Inflammatory macrophage (primary cell): ENCODE measurements around the gene SRF.

Experiments
- DNase-seq, 2 donors: peaks; one replicate each; pipeline ENCODE4 v3.0.0-alpha.2; 2020 to 2022

SRF gene

GRCh38 chr6:43219119-43219518 lies 48.0 kb downstream of the SRF start:
- DNase-seq = no peak

DNA sequence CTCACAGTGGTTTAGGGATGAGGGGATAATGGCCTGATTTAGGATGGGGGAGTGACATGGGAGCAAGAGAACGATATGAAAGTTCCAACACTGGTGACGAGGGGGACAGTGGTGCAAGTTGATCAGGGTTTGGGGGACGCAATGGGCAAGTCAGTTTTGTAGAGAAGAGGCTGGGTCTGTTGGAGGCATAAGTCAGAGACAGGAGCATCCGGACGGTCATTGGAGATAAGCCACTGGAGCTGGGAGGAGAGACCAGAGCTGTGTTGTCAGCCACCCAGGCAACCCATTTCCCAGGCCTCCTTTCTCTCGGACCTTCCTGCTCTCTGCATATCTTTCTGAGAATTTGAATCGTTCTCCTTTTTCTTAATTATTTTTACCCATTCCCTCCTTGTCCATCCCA lies 48.7 kb downstream of the SRF start:
- no peak for DNase-seq

- no peak for DNase-seq
Measured at GRCh38 chr6:43220439-43220951, 49.4 kb downstream of the SRF start.

DNA sequence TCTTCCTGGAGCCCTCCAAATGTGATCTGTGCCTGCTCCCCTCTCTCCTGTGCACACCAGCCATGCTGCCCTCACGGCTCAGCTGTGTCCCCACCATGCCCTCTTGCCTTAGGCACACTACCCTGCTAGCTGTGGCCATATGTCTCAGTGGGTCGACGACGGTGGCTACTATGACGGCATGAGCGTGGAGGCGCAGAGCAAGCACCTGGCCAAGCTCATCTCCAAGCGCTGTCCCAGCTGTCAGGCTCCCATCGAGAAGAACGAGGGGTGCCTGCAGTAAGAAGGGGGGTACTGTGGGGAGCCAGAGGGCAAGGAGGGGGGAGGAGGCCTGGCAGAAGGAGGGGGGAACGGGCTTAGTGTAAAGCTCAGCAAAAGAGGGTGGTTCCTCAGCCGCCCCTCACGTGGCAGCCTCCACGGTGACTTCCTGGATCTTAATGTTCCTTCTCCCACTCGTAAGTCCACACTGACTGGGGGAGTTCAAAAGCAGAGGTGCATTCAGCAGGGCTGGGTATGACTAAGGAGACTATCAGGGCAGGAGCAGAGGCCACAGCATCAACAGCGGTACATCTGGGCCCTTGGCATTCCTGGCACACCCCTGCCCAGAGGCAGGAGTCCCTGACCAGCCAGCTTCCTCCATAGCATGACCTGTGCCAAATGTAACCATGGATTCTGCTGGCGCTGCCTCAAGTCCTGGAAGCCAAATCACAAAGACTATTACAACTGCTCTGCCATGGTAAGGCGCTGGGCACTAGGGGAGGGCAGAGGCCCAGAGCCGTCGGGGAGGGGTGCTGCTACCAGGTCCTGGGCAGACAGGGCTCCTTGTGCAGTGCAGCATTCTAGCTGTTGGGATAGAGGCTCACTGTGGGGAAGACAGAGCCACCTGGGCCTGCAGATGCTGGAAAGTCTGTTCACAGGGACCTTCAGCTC lies 50.2 kb downstream of the SRF start:
- DNase-seq = peak; percentile 13 to 64

GRCh38 chr6:43222418-43223059 lies 51.5 kb downstream of the SRF start:
- DNase-seq = no peak

DNA sequence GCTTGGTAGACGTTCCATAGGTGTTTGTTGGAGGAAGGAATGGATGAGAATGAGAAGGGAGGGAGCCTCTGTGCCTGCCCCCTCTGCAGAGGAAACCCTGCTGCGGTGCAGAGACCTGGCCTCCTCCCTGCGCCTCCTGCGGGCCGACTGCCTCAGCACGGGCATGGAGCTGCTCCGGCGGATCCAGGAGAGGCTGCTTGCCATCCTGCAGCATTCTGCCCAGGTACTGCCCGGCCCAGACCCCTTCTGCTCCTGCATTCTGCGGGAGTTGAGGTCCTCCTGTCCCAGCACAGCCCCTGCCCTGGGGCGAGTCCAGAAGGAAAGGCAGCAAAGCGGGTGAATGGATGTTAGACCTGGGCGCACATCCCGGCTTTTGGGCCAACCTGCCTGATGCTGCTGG lies 52.1 kb downstream of the SRF start:
- no peak for DNase-seq

DNA sequence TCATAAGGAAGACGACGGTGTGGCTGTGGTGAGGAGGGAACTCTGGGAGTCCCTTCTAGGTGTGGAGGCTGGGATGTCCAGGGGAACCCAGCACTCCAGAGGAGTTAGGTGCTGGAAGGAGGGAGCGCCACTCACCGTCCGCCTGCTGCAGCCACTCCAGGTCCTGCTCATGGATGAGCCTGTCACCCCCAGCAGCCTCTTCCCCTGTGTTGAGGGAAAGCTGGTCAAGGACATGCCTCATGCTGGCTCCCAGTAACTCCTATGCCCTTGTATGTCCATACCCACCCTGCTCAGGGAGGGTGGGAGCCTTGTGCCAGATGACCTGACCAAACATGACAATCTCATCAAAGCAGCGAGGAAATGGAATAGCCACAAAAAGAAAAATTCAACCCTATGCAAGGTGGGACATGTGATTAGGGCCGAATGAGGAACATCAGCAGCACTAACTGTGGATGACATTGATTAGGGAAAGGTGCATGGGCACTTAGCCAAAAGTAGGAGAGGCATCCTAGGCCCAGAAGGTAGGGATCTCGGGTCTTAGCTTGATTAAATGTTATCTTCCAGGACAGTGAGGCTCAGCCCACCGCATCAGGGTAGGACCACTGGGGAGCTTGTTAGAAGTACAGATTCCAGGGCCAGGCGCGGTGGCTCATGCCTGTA lies 55.3 kb downstream of the SRF start:
- DNase-seq = no peak

- DNase-seq = peak; percentile 58 to 71
Measured at GRCh38 chr6:43228951-43229802, 58.1 kb downstream of the SRF start, which contains the start of gene DNPH1. Gene DNPH1, minus strand, starts transcription at chr6:43229481. Its CDS starts 25 bp downstream, at chr6:43229456.

GRCh38 chr6:43229803-43230620 lies 58.9 kb downstream of the SRF start:
- no peak for DNase-seq

DNA sequence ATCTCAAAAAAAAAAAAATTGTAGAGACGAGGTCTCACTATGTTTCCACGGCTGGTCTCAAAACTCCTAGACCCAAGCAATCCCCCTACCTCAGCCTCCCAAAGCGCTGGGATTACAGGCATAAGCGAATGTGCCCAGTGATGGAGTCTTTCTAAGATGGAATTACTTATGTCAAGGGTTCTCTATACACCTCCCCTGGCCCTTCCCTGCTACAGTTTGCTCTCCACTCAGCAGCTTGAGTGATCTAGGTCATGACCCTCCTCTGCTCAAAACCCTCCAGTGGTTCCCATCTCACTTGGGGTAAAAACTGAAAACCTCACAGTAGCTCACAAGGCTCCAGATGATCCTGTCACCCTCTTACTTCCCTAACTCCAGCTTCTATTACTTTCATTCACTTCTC lies 60.0 kb downstream of the SRF start:
- DNase-seq = no peak
